ENCODE measurements around the gene RSL1D1.

The RSL1D1 gene

GRCh38 chr16:11851294-11852091 lies at the start of gene RSL1D1:
Gene RSL1D1, minus strand, starts transcription at chr16:11851542. Its CDS starts 30 bp downstream, at chr16:11851512.
- DNase-seq, result peak; percentile 81 to 89 (median 83)

- no peak for DNase-seq
Measured at GRCh38 chr16:11901091-11901490, 49.7 kb upstream of the RSL1D1 start.

GRCh38 chr16:11896486-11897176 lies 45.3 kb upstream of the RSL1D1 start:
- no peak for DNase-seq

GRCh38 chr16:11893571-11893970 lies 42.2 kb upstream of the RSL1D1 start:
- DNase-seq, result no peak

GRCh38 chr16:11892761-11893160 lies 41.4 kb upstream of the RSL1D1 start:
- no peak for DNase-seq

GRCh38 chr16:11890231-11890965 lies 39.1 kb upstream of the RSL1D1 start:
- no peak for DNase-seq

- no peak for DNase-seq
Measured at GRCh38 chr16:11886881-11887280, 35.5 kb upstream of the RSL1D1 start.

- DNase-seq, result no peak
Measured at GRCh38 chr16:11884035-11884434, 32.7 kb upstream of the RSL1D1 start.

GRCh38 chr16:11880007-11880406 lies 28.7 kb upstream of the RSL1D1 start:
- DNase-seq, result no peak

- DNase-seq, result no peak
Measured at GRCh38 chr16:11877374-11877773, 26.0 kb upstream of the RSL1D1 start.

GRCh38 chr16:11876306-11876705 lies 25.0 kb upstream of the RSL1D1 start:
- DNase-seq, result no peak

- DNase-seq, result no peak
Measured at GRCh38 chr16:11875721-11876120, 24.4 kb upstream of the RSL1D1 start.

- DNase-seq, result no peak
Measured at GRCh38 chr16:11871193-11871592, 19.9 kb upstream of the RSL1D1 start.

- DNase-seq, result no peak
Measured at GRCh38 chr16:11870399-11870798, 19.1 kb upstream of the RSL1D1 start.

- no peak for DNase-seq
Measured at GRCh38 chr16:11869353-11870228, 18.2 kb upstream of the RSL1D1 start.

GRCh38 chr16:11868412-11868980 lies 17.2 kb upstream of the RSL1D1 start:
- no peak for DNase-seq

- no peak for DNase-seq
Measured at GRCh38 chr16:11862489-11862888, 11.1 kb upstream of the RSL1D1 start.

GRCh38 chr16:11857161-11857560 lies 5.8 kb upstream of the RSL1D1 start:
- no peak for DNase-seq

GRCh38 chr16:11852092-11852809 lies 909 bp upstream of the RSL1D1 start:
- no peak for DNase-seq

GRCh38 chr16:11848842-11849241 lies 2.5 kb downstream of the RSL1D1 start:
- no peak for DNase-seq

- no peak for DNase-seq
Measured at GRCh38 chr16:11844499-11844898, 6.8 kb downstream of the RSL1D1 start.

GRCh38 chr16:11843861-11844260 lies 7.5 kb downstream of the RSL1D1 start:
- no peak for DNase-seq

Measured in activated naive CD4-positive, alpha-beta T cell (primary cell).